Peyer's patch (tissue), 4 donors: Measurements from ENCODE around the gene KCNQ1OT1. TPM values are rescaled to one million over a fixed set of nuclear protein-coding genes. Genes with fewer than 3 reads are reported as not detected.
A peak's percentile ranks its signal among the peaks of the same experiment; 100 is the strongest.

Source experiments
- DNase-seq, 3 donors: peaks; one replicate each; pipeline ENCODE4 v3.0.0-alpha.2; 2017 to 2019
- H3K27ac ChIP-seq, 4 donors: fragments of 200-600 bp; sonication (generic); one replicate each; pipeline ENCODE4 v1.5.1; 2016 to 2019
- H3K27me3 ChIP-seq, 2 donors: fragments of 200-600 bp; sonication (generic); one replicate each; pipeline ENCODE4 v1.5.1; 2019
- H3K36me3 ChIP-seq, 3 donors: fragments of 200-600 bp; sonication (generic); one replicate each; pipeline ENCODE4 v1.5.1; 2016 to 2019
- H3K4me1 ChIP-seq, 4 donors: fragments of 200-600 bp; sonication (generic); one replicate each; pipeline ENCODE4 v1.5.1; 2016 to 2019
- H3K4me3 ChIP-seq, 4 donors: fragments of 200-600 bp; sonication (generic); 1 replicate in 3 of 4; 2 replicates in 1 of 4; pipeline ENCODE4 v1.5.1; 2016 to 2019; ENCODE audit warnings: mild to moderate bottlenecking in 1 of 4
- H3K9me3 ChIP-seq, 4 donors: fragments of 200-600 bp; sonication (generic); one replicate each; pipeline ENCODE4 v1.5.1; 2016 to 2019; ENCODE audit warnings: mild to moderate bottlenecking in 1 of 4
- POLR2A ChIP-seq, 2 donors: fragments of 450-650 bp; IDR thresholded peaks; one replicate each; pipeline ENCODE4 v1.5.1; 2017; ENCODE audit warnings: antibody characterized with exemption in 2 of 2, mild to moderate bottlenecking in 2 of 2, moderate library complexity in 2 of 2
- total RNA-seq, 4 donors: library from RNA; depleted of rRNA; stranded (reverse); fragments of >200 nt; gene quantifications; one replicate each; pipeline ENCODE4 v1.1.0, GENCODE V29; 2016
- TF ChIP-seq, protein P1 (sequence below), 6 experiments: fragments of 450-650 bp in 4 of 6; fragments of 200-600 bp in 2 of 6; sonication (generic) in 1 of 6; IDR thresholded peaks; one replicate each; pipeline ENCODE4 v1.5.1; 2017 to 2019; ENCODE audit warnings: antibody characterized with exemption in 6 of 6, mild to moderate bottlenecking in 3 of 6, moderate library complexity in 1 of 6

The KCNQ1OT1 gene
- total RNA-seq, 4 donors from 2014 or later: 3.2 to 6.2 (median 4.5) TPM

DNA sequence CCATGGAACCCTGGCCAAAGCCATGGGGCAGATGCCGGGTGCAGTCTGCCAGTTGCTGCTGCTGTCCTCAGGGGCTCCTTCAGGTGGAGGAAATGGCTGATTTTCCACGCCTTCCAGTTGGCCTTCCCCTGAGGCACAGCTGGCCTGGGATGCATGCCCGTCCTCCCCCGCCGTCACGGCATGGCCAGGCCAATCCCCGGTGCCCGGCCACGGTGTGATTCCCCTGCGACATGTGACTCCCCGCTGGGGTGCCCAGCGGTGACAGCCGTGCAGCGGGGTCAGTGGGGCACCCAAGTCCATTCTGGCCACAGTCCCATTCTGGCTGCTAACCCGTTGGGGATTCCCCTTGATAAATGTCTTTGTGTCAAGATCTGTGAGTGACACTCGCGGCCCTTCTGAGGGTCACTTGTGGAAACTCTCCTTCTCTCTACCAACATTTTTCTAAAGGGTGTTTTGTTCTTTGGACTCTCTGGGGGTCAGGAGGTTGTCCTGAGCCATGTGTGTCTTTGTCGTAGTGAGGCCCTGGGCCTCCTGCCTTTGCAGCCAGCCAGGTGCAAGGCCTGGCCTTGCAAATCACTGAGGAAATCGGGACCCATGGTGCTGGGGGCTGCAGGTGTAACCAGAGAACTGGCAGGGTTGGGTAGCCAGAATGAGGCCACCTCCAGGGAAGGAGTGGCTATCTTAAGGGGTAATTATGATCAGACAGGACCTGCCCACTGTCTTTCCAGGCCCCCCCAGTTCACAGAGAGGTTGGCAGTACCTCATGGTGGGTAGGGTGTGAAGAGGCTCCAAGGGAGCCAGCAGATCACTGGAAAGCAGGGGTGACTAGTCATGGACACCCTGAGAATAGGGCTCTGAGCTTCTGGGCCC is 37.1 kb downstream of the KCNQ1OT1 start:
- Histone ChIP-seq H3K4me1 (no peaks in the 10 kb centered on the region), H3K4me3 (no peak overlapping the region), H3K27ac (no peak overlapping the region), H3K27me3 (no peaks in the 10 kb centered on the region), H3K9me3 (peaks cover 0 to 23% (median 0%) of the 10 kb centered on the region in 4 donors), H3K36me3 (no peaks in the 10 kb centered on the region)
- peak in 1 of 3 donors; percentile 28 for DNase-seq
- TF ChIP-seq, protein P1, sequence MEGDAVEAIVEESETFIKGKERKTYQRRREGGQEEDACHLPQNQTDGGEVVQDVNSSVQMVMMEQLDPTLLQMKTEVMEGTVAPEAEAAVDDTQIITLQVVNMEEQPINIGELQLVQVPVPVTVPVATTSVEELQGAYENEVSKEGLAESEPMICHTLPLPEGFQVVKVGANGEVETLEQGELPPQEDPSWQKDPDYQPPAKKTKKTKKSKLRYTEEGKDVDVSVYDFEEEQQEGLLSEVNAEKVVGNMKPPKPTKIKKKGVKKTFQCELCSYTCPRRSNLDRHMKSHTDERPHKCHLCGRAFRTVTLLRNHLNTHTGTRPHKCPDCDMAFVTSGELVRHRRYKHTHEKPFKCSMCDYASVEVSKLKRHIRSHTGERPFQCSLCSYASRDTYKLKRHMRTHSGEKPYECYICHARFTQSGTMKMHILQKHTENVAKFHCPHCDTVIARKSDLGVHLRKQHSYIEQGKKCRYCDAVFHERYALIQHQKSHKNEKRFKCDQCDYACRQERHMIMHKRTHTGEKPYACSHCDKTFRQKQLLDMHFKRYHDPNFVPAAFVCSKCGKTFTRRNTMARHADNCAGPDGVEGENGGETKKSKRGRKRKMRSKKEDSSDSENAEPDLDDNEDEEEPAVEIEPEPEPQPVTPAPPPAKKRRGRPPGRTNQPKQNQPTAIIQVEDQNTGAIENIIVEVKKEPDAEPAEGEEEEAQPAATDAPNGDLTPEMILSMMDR (IDR thresholded peaks at IDR 0.05): no peak
- no peak for TF ChIP-seq POLR2A (IDR thresholded peaks at IDR 0.05)

DNA sequence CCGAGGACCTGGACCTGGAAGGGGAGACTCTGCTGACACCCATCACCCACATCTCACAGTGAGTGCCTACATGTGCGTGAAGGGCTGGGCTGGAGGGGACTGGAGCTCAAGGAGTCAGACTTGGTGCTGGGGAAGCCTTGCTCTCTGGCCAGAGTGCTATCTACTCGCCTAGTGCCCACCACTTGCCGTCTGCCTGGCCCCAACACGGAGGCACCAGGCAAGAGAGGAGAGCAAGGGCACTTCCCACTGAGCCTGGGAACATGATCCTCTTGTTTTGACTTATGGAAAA is 37.8 kb downstream of the KCNQ1OT1 start:
- TF ChIP-seq, protein P1 (IDR thresholded peaks at IDR 0.05): no peak
- no peak for TF ChIP-seq POLR2A (IDR thresholded peaks at IDR 0.05)
- Histone ChIP-seq H3K27ac (no peak overlapping the region), H3K9me3 (peaks cover 0 to 23% (median 0%) of the 10 kb centered on the region in 4 donors), H3K4me3 (no peak overlapping the region), H3K4me1 (no peaks in the 10 kb centered on the region), H3K36me3 (no peaks in the 10 kb centered on the region), H3K27me3 (no peaks in the 10 kb centered on the region)
- DNase-seq: peak in 1 of 3 donors; percentile 27

DNA sequence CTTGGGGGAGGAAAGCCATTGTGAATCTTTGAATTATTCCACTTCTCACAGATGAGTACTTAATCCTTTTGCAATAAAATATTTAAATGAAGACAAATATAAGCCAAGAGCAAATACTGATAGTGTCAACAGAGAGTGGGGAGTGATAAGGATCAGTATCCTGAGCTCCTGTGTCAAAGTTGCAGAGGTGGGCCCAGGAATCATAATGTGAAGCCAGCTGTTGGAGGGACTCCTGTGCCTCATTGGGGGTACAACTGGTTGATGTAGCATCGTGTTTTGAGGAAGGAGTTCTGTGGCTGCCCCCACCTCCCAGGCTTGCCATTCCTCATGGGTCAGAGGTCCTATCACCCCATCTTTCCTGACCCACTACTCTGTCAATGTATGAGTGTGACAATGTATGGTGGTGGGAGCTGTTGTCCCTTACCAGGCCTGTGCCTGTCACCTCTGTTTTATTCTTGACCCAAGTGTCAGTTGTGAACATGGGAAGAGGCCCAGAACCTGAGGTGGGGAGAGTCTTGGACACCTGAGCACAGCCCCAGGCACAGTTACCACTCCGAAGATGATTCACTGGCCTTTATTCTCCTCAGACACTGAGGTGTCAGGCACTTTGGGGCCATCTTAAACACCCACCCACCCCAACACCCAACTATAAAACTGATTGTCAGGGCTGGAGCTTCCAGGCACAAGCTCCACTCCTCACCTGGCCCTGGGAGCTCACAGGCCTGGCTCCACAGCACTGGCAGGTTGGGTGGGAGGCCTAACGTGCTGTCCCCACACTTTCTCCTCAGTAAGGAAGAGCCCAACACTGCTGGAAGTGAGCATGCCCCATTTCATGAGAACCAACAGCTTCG is 38.4 kb downstream of the KCNQ1OT1 start:
- no peak for TF ChIP-seq POLR2A (IDR thresholded peaks at IDR 0.05)
- TF ChIP-seq, protein P1 (IDR thresholded peaks at IDR 0.05): no peak
- Histone ChIP-seq H3K27ac (no peak overlapping the region), H3K4me3 (no peak overlapping the region), H3K9me3 (peaks cover 0 to 23% (median 0%) of the 10 kb centered on the region in 4 donors), H3K36me3 (no peaks in the 10 kb centered on the region), H3K4me1 (no peaks in the 10 kb centered on the region), H3K27me3 (no peaks in the 10 kb centered on the region)
- peak in 1 of 3 donors; percentile 15 for DNase-seq

DNA sequence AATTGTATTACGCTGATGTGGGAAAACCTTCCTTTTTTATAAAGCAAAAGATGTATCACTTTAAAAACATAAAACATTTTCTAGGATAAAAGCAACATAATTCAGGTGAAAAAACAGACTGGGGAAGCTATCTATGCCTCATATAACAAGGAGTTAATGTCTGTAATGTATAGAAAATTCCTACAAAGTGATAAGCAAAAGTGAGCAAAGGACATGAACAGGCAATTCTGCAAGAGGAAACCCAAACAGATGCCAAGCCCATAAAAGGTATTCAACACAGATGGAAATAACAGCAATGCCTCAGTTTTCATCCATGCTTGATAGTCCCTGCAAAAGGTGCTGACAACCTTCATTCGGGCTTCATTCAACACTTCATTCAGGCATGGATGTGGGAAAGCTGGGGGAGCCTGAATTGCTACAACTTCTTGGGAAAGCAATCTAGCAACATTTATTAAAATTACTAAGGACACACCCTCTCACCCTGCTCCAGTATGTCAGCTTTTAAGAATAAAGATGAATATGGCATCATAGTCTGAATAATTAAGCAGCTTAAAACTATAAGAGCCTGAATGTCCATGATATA is 39.3 kb downstream of the KCNQ1OT1 start:
- Histone ChIP-seq H3K4me1 (no peaks in the 10 kb centered on the region), H3K9me3 (peaks cover 0 to 23% (median 0%) of the 10 kb centered on the region in 4 donors)

DNA sequence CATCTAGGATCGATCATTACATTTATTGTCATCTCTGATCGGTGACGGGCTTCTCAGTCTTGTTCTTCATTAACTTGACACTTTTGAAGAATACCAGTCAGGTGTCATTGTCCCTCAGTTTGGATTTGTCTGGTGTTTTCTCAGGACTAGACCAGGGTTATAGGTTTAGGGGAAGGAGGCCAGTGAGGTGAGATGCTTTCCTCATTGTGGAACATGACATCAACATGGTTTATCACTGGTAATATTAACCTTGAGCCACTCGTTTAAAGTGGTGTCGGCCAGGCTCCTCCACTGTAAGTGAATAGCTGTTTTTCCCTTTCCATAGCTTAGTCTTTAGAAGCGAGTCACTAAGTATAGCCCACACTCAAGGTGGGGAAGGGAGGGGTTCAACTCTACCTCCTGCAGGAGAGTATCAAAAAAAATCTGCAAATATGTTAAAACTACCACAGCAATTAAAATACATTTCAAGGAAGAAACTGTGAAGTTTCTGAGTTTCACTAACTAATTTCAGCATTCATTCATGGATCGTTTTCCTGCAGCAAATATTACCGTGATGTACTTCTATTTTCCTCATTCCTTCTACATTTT is 42.0 kb downstream of the KCNQ1OT1 start:
- no peaks in the 10 kb centered on the region for H3K4me1 ChIP-seq
- peaks cover 0 to 23% (median 0%) of the 10 kb centered on the region in 4 donors for H3K9me3 ChIP-seq

More for the DNA sequence above, 39.3 kb downstream of the KCNQ1OT1 start:
- H3K27ac ChIP-seq: no peak overlapping the region
- TF ChIP-seq, protein P1 (IDR thresholded peaks at IDR 0.05): no peak
- no peak for TF ChIP-seq POLR2A (IDR thresholded peaks at IDR 0.05)
- no peak for DNase-seq
- H3K36me3 ChIP-seq: no peaks in the 10 kb centered on the region
- H3K4me3 ChIP-seq: no peak overlapping the region
- H3K27me3 ChIP-seq: no peaks in the 10 kb centered on the region

More for the DNA sequence above, 42.0 kb downstream of the KCNQ1OT1 start:
- TF ChIP-seq POLR2A (IDR thresholded peaks at IDR 0.05): no peak
- TF ChIP-seq, protein P1 (IDR thresholded peaks at IDR 0.05): no peak
- no peak for DNase-seq
- no peak overlapping the region for H3K4me3 ChIP-seq
- no peak overlapping the region for H3K27ac ChIP-seq
- H3K27me3 ChIP-seq: no peaks in the 10 kb centered on the region
- H3K36me3 ChIP-seq: no peaks in the 10 kb centered on the region
